GM12892 (cell line): ENCODE measurements around the gene SLC25A28.

Source experiments
- POLR2A ChIP-seq: IDR thresholded peaks from 2 replicates; pipeline ENCODE4 v1.6.1; 2011; ENCODE audit warnings: low read depth, low read length, control low read depth
- POLR2AphosphoS5 ChIP-seq: IDR thresholded peaks from 2 replicates; pipeline ENCODE4 v1.6.1; 2011; ENCODE audit warnings: low read depth, low read length, control low read depth
- TAF1 ChIP-seq: IDR thresholded peaks from 2 replicates; pipeline ENCODE4 v1.6.1; 2011; ENCODE audit warnings: low read depth, mild to moderate bottlenecking, control low read depth, low read length, borderline replicate concordance

GRCh38 chr10:99595236-99595635, 25.0 kb downstream of the SLC25A28 start:
- TF ChIP-seq POLR2AphosphoS5 (no peak), POLR2A (no peak), TAF1 (no peak)
